Lung microvascular endothelial cell (primary cell): ENCODE data around the gene OLAH. TPM values are rescaled to one million over a fixed set of nuclear protein-coding genes. Genes with fewer than 3 reads are reported as not detected.
"Not testable (repeated sequence)": the region's sequence is repeated elsewhere in the genome, so short reads cannot be mapped to it uniquely, and the experiment has no call there.

Experiments used
- DNase-seq, 2 donors: peaks; one replicate each; pipeline versions ENCODE4 v3.0.0 to v3.0.0-alpha.2; 2010; ENCODE audit warnings: low read depth in 2 of 2
- total RNA-seq: library from RNA; depleted of rRNA; stranded (reverse); fragments of >200 nt; gene quantifications from 2 replicates; pipeline ENCODE4 v1.2.1, GENCODE V29; 2014

OLAH gene
- 0.20 and 0.44 TPM in 2 replicates for total RNA-seq

DNA sequence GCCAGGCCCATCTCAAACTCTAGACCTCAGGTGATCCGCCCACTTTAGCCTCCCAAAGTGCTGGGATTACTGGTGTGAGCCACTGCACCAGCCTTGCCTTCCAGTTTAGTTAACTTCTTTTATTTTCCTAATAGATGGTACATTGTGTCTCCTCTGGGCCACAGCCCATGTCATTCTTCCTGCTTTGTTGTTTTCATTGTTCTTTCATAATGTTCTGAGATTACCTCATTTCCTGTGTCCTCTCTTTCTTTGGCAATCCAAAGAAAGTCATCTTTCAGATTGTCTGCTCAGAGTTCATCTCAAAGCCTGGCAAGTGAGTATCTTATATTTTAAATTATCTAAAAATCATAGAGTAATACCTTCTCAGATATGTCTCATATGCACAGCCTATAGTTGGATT is at the start of gene OLAH:
Gene OLAH (plus strand): TSS at position 270 of the 400 bp plus-strand sequence. CDS start 3,346 bp downstream, outside the sequence.
- DNase-seq = peak in 1 of 2 donors; percentile 7

DNA sequence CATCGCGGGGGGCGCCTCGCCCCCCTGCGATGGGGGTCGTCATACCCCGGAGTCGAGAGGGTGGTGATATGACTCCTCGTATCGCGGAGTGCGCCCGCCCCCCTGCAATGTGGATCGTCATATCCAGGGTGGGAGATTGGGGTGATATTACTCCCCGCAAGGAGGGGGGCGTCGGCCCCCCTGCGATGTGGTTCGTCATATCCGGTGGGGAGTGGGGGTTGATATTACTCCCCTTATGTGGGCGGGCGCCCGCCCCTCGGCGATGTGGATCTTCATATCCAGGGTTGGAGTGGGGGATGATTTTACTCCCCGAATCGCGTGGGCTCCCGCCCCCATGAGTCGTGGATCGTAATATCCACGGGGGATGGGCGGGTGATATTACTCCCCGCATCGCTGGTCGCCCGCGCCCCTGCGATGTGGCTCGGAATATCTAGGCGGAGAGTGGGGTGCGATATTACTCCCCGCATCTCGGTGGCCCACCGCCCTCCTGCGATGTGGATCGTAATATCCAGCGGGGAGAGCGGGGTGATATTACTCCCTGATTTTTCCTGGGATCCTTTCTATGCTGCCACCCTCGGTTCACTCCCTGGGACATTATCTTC is 47.7 kb upstream of the OLAH start:
- no peak for DNase-seq

DNA sequence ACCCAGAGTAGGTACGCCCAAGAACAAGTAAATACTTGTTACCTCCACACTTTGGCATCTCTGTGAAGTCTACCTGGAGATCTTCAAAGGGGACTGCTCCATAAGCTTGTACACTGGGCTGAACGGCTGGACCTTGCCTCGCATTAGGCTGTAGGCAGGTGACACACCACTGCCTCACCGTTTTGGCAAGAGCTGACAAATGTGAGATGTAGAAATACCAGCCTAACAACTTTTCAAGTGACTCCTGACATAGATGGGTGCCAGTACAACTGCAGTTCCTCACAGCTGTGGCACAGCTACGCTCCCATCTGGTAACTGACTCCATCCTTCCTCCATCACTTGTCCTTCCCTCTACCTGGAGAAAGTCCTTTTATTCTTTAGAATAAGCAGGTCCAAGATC is 30.2 kb upstream of the OLAH start:
- not testable (repeated sequence) for DNase-seq

DNA sequence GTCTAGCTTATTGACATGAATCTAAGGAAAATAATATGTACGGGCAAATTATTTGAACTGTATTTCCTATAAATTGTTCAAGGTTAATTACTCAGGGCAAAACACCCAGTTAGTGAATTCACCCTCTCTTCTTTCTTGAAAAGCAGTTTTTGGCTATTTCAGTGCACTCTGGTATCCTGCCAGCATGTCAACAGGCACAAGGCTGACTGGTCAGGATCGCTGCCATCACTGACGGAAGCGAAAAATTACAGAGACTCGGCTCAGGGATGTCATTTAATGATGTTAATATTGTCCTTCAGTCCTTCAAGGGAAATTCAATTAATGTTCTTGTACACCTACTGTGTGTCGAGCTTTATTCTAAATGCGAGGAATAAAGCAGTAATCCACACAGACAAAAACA is 28.3 kb upstream of the OLAH start:
- no peak for DNase-seq

DNA sequence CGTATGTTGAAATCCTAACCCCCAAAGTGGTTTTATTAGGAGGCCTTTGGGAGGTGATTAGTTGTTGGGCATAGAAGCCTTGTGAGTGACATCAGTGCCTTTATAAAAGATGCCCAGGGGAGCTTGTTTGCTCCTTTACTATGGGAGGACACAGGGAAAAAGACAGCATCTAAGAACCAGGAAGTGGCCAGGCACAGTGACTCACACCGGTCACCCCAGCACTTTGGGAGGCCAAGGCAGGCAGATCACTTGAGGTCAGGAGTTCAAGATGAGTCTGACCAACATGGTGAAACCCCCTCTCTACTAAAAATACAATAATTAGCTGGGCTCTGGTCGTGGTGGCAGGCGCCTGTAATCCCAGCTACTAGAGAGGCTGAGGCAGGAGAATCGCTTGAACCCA is 22.8 kb upstream of the OLAH start:
- peak in 1 of 2 donors; percentile 2 for DNase-seq

DNA sequence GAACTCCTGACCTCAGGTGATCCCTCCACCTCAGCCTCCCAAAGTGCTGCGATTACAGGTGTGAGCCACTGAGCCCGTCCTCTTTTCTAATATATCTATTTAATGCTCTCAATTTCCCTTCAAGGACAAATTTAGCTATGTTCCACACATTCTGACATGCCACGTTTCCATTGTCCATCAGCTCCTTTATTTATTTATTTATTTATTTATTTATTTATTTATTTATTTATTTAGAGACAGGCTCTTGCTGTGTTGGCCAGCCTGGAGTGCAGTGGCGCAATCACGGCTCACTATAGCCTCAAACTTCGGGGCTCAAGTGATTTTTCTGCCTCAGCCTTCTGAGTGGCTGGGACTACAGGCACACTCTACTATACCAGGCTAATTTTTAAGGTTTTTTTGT is 20.7 kb upstream of the OLAH start:
- not testable (repeated sequence) for DNase-seq

DNA sequence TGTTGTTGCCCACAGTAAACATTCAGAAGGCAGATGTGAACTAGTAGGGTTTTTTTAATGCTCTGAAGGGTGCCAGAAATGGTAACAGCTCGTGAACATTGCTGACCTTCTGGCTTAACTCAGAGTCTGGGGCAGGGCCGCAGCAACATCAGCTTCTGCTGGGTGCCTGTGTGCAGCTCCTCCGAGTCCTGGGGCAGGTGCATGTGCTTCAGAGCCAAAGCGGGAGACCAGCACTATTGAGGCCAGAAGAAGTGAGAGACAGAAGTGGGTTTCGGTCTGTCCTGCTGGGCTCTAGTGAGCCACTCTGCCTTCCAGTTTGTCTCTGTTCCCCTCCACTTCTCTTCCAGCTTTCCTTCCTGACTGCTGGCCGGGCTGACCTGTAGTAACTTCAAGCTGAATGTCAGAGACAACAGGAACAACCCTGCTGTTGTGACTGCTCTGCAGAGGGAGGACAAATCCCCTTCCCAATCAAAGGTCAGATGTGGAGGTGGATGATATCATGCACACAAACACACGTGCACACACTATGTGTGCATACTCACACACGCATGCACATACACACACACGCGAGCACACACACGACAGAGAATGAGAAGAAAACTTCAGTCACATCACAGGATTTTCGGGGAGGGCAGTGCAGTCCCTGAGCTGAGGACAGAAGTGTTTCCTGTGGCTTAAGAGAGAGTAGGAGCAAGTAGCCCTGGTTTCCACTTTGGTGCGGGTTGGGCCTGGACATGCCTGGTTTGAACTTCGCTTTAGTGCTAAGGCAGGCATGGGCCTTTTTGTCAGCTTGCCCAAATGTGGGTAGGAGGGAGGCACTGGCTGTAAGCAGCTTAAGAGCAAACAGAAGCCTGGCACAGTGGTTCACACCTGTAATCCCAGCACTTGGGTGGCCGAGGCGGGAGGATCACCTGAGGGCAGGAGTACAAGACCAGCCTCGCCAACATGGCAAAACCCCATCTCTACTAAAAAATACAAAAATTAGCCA is 19.4 kb upstream of the OLAH start:
- not testable (repeated sequence) for DNase-seq

DNA sequence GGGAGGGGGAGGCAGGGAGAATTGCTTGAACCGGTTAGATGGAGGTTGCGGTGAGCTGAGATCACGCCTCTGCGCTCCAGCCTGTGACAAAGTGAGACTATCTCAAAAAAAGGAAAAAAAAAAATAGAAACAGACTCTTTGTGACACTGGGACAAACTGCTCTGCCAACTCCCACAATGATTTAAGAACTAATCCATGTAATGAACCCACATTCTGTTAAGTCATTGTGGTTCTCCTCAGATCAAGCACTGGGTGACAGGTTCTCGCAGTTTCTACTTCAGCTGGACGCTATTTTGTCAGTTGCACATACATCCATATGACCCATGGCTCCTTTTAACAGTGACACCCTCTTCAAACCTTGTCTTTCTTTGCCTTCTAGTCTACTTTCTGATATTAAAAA is 18.7 kb upstream of the OLAH start:
- DNase-seq = not testable (repeated sequence)

DNA sequence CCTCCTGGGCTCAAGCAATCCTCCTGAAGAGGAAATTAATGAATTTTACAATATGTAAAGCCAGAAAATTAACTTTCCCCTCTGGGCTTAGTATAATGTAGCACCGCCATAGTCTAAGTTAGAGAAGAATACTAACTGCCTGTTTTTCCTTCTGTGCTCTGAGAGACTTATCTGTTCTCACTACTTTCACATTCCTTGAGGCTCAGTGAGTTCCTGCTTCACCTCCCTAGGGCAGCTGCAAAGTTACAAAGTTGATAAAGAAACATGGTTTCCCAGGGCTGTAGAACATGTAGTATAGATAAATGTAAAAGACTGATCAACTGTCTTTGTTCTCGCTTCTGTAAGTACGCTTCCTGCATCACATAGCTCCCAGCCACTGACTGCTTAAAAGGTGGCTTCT is 16.0 kb upstream of the OLAH start:
- no peak for DNase-seq

DNA sequence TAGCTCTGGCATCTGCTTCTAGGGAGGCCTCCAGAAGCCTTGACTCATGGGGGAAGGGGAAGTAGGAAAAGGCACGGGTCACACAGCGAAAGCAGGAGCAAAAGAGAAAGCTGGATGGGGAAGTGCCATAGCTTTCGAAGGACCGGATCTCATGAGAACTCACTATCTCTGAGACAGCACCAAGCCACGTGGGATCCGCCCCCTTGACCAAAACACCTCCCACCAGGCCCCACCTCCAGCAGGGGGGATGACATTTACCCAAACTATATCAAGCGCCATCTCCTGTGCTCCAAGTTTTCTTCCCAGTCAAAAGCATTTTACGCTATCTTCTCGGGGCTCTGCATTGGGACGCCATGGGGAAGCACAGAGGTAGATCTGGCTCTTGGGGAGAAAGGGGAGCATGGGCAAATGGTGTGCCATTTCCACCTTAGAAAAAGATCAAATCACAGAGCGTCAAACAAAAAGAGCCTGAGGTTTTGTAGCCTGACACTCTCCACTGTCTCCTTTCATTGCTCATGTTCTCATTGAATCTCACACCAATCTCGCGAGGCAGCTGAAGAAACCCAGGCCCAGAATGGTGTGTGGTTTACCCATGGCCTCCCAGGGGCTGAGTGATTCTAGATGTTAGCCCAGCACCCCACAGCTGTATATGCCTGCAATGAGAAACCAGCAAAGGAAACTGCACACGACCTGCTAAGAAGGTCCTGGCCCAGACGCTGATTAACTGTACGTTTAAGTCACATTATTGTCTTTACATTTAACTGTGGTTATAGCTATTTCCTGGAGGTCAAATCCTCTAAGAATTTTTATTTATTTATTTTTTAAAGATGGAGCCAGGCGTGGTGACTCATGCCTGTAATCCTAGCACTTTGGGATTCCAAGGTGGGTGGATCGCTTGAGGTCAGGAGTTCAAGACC is 8.1 kb upstream of the OLAH start:
- DNase-seq = peak in 1 of 2 donors; percentile 40

DNA sequence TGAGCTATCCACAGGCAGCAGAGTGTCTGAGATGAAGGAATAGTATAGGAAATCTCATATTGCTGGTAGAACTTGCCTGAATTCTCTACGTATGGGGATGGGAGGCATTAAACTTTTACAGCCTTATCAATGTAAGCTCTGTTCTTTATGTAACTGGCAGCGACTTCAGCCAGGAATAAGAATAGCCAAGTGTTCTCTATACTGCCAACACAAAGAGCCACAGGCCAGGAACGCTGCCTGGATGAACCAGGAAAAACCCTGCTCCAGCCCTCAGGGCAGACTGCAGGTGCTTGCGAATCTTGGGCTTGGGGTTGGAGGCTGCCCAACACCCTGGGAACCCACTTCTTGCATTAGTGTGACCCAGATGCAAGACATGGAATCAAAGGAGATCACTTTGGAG is 6.1 kb upstream of the OLAH start:
- no peak for DNase-seq

DNA sequence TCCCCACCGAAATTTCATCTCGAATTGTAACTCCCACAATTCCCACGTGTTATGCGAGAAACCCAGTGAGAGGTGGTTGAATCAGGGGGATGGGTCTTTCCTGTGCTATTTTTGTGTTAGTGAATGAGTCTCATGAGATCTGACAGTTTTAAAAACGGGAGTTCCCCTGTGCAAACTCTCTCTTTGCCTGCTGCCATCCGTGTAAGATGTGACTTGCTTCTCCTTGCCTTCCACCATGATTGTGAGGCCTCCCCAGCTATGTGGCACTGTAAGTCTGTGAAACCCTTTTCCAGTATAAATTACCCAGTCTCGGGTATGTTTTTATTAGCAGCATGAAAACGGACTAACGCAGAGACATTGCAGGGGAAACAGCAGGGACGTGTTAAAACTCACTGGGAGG is 5.3 kb upstream of the OLAH start:
- DNase-seq = no peak

DNA sequence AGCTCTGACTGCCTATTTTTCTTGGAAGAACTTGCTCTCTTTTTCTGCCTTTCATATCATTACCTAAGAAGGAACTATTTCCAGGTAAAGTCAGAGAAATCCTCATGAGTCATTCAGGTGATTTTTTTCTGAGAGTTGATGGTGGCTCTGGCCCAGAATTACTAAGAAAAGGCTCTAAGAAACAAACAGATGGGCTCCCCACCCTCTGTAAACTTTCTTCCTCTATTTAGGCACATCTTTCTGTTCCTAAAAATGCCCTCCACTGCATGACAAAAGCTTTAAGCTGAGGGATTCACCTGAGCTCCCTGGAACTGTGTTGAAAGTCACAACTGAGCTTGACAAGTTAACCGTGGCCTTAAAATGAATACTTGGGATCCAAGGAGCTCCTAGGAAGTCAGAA is 1.6 kb downstream of the OLAH start:
- DNase-seq = no peak

DNA sequence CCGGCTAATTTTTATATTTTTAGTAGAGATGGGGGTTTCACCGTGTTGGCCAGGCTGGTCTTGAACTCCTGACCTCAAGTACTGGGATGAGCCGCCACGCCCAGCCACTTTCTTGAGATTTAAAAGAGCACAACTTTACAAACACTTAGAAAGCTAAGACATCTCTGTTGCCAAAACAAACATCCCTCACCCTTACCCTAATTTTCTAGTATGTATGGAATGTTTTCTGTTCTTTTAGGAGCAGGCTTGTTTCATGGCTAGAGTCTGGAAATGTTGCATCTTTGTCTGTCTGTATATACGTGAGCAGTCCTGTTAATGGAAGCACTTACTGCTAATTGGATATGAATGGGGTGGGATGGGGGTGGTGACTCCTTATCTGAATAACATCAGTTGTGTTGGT is 2.9 kb downstream of the OLAH start:
- DNase-seq = no peak

DNA sequence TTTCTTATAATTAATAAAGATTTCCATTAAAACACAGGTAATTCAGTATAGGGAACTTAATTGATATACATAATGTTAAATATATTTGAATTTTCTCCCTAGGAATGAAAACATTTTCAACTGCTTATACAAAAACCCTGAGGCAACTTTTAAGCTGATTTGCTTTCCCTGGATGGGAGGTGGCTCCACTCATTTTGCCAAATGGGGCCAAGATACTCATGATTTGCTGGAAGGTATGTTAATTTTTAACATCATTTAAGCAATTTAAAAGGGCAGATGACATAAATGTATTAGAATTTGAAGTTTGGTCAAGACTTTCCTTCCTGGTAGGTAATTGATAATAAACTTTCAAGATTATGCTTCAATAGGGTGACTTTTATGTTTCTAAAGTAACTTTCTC is 5.8 kb downstream of the OLAH start:
- DNase-seq = no peak

DNA sequence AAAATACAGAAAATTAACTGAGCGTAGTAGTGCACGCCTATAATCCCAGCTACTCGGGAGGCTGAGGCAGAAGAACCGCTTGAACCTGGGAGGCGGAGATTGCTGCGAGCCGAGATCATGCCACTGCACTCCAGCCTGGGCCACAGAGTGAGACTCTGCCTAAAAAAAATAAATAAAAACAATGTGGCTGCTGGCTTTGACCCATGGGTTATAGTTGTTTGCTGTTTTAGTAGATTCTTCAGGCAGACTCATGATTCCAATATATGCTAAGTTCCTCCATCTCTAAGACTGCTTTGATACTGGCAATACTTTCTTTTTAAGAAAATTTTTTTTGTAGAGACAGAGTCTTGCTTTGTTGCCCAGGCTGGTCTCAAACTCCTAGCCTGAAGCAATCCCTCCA is 8.4 kb downstream of the OLAH start:
- no peak for DNase-seq

DNA sequence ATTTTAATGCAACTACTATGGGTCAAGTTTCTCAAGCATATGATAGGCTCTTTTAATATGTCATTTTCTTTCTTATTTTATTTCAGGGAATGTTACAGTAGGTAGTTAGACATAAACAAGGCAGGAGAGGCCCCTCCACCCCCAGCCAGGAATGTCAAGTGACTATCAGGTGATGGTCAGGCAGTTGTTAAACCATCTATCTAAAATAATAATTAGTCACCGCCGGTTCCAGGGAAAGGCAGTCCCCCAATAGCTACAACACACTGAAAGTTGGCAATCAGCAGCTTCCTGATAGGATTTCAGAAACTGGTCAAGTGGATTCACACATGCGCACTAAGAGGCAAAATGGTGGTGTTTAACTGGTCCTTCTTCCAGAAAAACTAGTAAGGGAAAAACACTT is 9.3 kb downstream of the OLAH start:
- no peak for DNase-seq

DNA sequence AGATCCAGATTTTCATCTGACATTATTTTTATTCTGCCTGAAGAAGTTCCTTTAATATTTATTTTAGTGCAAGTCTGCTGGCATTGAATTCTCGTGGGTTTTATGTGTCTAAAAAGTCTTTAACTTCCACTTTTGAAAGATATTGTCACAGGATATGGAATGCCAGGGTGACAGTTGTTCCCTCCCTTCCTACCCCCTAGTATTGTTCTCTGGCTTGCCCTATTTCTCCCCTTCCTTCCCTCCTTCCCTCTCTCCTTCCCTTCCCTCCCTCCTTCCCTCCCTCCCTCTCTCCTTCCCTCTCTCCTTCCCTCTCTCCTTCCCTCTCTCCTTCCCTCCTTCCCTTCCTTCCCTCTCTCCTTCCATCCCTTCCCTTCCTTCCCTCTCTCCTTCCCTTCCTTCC is 14.9 kb downstream of the OLAH start:
- no peak for DNase-seq

DNA sequence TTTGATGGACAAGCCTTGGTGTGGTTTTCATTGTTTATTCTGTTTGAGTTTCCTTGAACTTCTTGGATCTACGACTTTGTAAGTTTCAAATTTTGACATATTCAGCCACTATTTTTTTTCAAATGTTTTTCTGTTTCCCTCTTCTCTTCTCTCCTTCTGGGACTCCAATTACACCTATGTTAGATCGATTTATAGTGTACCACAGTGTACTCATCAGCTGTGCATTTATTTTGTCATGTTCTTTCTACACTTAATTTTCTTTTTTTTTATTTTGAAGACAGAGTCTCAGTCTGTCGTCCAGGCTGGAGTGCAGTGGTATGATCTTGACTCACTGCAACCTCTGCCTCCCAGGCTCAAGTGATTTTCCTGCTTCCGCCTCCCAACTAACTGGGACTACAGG is 16.2 kb downstream of the OLAH start:
- DNase-seq = no peak

DNA sequence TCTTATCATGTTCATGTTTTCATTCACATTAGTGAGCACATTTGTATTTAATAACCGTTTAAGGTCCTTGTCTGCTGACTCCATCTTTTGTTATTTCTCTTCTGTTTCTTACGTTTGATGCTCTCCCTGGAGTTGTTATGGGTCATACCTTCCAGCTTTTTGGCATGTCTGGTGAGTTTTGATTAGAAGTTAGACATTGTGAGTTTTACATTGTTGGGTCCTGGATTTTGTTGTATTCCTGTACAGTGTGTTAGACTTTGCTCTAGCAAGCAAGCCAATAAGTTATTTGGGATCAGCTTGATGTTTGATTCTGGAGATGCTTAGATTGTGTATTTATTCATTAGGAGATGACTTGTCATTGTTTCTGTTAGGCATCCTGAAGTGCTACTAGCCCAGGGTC is 16.9 kb downstream of the OLAH start:
- no peak for DNase-seq

DNA sequence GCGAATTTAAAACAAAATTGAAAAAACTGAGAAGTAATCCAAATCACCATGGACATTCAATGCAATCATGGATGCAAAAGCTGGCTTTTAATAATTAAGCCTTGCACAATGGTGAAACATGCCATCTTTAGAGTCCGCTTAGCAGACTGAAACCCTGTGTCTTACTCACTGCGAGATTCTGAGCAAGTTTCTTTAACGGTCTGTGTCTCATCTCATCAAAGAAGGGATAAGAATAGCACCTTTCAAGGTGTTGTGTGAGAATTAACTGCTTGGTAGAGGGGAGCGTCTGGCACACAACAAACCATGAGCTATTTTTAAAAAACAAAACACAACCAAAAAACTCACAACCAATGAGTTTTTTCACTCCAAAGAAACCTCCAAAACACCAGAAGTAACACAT is 23.4 kb downstream of the OLAH start:
- no peak for DNase-seq

DNA sequence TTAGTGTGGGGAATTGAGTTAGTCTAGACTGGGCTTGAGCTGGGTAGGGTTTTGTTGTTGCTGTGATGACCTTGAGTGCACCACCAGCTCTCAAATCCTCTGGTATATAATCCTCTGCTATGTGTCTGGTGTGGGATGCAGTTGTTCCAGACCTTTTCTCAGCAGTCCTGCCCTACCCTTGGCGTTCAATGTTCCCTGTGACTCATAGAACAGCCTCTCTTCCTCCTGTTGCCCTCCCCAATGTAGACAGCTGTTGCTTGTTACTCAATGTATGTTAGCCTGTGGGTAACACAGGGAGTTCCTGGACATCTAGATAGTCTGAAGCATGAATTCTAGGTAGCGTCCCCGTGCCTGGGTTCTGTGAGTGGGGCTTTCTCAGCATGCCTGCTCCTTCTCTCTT is 25.1 kb downstream of the OLAH start:
- peak in 1 of 2 donors; percentile 24 for DNase-seq
